GDM1 (cell line): ENCODE measurements around the gene CPNE1.

Experiments used
- DNase-seq: peaks from one replicate; lab custom pipeline; 2025; lab: John Stamatoyannopoulos, UW

The CPNE1 gene

DNA sequence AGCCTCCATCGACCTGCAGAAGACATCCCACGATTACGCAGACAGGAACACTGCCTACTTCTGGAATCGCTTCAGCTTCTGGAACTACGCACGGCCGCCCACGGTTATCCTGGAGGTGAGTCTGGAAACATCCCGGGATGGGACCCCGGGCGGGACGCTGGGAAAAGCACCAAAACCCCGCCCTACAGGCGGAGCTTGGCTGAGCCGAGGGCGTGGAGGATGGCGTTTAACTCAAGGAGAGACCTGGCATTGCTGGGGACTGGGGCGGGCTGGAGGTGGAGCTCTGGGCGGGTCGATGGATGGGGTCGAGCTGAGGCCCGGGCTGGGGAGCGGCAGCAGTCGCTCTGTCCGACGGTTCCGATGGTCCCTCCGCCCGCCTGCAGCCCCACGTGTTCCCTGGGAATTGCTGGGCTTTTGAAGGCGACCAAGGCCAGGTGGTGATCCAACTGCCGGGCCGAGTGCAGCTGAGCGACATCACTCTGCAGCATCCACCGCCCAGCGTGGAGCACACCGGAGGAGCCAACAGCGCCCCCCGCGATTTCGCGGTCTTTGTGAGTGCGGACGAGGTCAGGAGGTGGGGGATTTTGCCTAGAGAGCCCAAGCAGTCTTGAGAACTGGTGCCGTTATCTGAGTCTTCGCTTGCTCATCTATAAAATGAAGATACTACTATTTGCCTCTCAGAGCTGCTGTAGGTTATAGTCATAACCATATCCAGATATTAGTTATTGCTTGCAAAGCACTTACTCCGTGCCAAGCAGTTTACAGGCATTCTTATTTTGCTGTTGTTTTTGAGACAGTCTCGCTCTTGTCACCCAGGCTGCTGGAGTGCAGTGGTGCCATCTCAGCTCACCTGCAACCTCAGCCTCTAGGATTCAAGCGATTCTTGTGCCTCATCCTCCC, 45.3 kb downstream of the CPNE1 start:
- DNase-seq, result peak; percentile 52

DNA sequence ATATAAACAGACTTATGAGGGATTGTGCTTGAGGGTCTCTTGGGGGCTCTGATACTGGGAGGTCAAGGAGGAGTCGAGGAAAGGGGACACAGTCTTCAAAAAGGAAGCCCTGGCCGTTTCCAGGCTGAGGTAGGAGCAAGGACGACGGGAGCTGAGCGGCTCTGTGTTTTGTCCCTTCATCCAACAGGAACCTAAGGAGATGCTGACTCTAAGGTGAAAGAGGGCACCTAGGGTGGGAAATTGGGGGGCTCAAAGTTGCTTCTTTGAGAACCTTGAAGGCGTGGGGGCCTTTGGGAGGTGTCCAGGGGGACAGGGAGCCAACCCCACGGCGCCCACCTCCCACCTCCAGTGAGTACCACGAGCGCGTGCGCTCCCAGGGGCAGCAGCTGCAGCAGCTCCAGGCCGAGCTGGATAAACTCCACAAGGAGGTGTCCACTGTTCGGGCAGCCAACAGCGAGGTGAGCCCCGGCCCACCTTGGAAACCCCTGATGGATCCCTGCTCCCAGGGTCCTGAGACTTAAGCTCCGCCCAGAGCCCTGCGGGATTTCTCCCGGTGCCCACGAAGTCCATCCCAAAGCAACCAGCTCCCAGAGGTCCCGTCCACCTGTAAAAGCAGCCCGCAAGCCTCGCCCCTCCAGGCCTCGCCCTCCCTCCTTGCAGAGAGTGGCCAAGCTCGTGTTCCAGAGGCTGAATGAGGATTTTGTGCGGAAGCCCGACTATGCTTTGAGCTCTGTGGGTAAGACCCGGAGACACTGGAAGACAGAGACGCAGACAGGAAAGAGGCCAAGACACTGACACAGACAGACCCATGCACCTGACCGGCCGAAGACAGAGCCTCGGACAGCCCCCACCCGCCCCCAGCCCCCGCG, 46.2 kb downstream of the CPNE1 start:
- DNase-seq, result no peak

DNA sequence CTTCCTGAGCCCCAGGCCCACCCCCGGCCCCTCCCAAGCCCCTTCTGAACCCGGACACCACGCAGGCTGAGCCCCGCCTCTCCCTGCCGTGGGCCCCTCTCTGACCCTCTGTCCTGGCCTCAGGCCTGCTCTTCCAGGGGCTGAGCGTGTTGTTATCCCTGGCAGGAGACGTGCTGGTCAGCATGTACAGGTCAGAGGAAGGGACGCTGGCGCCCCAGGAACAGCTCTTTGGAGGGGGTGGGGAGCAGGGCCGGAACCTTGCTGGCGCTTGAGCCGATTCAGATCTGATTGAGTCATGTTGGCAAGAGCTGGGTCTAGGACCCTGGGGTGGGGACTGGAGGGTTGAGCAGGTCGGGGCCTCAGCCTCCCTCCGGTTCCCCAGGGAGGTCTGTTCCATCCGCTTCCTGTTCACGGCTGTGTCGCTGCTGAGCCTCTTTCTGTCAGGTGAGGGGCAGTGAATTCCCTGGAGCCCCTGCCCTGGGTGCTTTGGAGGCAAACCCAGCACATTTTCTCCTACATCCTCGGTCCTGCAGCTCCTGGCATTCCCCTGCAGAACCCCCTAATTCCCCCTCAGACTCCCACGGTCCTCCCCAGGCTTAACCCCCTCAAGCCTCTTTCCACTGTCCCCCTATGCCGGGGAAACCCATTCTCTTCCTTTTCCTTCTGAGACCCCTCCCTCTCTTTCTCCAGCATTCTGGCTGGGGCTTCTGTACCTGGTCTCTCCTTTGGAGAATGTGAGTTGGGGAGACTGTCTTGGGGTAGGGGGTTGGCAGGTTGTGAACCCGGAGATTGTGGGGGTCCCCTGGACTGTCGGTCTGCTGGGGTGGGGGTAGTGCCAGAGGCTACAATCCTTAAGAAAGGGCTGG, 47.1 kb downstream of the CPNE1 start:
- DNase-seq, result no peak

DNA sequence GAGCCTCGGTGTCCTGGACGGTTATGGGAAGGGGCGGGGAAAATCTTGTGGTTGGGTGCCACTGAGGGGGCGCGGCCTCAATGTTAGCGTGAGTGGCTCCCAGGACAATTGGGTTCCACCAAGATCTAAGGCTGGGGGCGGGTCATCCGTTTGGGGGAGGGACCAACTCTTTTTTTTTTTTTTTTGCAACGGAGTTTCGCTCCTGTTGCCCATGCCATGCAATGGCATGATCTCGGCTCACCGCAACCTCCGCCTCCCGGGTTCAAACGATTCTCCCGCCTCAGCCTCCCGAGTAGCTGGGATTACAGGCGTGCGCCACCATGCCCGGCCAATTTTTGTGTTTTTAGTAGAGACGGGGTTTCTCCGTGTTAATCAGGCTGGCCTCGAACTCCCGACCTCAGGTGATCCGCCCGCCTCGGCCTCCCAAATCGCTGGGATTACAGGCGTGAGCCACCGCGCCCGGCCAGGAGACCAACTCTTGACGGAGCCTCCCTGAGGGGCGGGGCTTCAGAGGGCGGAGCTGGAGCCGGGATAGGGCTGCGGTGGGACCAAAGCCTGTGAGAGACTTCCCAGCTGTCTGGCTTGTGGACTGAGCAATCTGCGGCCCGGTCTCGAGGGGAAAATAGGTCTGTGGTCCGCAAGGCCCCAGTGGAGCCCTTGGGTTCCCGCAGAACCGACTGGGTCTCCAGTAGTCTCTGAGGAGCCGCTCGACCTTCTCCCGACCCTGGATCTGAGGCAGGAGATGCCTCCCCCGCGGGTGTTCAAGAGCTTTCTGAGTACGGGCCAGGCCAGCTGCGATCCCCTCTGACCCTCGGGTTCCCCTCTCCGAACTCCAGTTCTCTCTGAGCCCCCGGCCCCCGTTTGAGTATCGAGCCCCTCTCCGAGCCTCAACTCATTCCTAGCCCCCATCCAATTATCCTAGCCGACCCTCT, 48.0 kb downstream of the CPNE1 start:
- peak; percentile 31 for DNase-seq

DNA sequence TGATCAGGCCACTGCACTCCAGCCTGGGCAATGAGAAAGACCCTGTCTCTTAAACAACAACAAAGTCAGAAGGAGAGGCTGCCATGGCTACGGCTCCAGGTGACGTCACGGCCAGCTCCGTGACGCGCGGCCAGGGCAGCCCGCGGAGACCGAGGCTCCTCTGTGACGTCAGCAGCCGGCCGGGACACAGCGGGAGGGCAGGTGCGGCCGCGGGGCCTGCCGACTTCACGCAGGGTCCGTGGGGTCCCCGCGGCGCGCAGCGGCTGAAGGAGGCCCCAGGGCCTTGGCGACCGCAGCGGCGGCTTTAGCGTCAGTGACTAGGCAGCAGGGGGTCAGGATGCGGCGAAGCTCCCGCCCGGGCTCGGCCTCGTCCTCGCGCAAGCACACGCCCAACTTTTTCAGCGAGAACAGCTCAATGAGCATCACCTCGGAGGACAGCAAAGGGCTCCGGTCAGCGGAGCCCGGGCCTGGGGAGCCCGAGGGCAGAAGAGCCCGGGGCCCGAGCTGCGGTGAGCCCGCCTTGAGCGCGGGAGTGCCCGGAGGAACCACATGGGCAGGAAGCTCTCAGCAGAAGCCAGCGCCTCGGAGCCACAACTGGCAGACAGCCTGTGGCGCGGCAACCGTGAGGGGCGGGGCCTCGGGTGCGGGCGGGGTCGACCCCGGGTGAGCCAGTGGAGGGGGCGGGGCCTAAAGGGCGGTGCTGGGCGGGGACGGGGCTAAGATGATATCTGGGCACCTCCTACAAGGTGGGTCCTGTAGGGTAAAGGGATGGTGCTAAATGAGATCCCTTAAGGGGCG, 48.8 kb downstream of the CPNE1 start, which contains the start of gene SPAG4:
Gene SPAG4, plus strand, starts transcription at position 163 of the 798 bp plus-strand sequence. Its CDS starts 175 bp downstream, at position 338.
- peak; percentile 99 for DNase-seq

DNA sequence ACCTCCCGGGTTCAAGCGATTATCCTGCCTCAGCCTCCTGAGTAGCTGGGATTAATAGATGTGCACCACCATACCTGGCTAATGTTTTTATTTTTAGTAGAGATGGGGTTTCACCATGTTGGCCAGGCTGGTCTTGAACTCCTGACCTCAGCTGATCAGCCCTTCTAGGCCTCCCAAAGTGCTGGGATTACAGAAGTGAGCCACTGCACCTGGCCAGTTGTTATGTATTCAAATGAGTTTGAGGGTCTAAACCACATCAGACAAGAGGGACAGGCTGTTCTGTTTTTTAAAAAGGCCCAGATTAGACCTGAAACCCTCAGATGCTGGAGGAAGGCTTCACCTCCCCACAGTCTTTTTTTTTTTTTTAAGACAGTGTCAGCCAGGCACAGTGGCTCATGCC, 53.2 kb downstream of the CPNE1 start:
- DNase-seq, result no peak

DNA sequence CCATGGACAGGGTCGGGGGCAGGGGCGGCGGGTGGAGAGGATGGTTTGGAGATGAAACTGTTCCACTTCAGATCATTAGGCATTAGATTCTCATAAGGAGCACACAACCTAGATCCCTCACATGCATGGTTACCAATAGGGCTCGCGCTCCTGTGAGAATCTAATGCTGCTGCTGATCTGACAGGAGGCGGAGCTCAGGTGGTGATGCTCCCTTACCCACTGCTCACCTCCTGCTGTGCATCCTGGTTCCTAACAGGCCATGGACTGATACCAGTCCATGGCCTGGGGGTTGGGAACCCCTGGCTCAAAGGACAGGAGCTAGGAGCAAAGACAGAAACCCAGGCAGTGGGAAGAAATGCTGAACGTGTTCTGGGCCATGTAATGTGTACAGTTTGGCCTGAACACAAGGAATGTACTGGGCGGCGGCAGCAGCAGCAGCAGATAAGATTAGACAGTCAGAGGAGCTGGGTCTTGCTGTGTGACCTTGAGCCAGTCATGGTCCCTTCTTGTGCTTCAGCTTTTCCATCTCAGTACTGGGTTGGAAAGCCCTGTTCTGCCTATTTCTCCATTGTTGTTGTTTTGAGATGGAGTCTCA, 53.8 kb downstream of the CPNE1 start:
- DNase-seq, result no peak

DNA sequence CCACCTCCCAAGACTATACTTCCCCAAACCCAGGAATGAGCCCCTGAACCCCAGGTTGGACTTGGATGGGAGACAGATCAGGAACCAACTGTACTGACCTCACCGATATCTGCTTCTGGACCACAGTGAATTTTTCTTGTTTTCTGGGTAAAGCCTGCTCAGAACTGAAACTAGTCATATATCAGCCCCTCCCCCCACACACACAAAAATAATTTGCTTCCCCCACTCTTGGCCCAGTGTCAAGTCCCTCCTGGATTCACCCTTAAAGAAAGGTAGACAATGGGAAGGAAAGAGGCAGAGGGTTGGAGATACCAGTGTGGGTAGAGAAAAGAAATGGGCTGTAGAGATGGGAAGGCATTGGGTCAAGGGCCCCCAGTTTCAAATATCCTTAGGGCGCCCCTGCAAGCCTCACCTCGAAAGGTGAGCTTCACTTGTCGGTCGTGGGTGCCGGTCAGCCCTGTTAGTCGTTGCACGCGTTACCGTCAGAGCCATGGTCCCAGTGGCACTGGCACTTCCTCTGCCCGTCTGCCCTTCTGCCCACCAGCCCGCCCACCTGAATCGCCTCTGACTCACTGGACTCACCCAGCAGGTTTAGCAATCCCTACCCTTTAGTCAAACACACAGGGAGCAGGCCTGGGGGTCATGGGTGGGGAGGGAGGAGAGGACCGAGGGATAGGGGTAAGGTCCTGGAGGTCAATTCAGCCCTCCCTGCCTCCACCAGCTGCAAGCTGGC, 57.5 kb downstream of the CPNE1 start:
- no peak for DNase-seq

DNA sequence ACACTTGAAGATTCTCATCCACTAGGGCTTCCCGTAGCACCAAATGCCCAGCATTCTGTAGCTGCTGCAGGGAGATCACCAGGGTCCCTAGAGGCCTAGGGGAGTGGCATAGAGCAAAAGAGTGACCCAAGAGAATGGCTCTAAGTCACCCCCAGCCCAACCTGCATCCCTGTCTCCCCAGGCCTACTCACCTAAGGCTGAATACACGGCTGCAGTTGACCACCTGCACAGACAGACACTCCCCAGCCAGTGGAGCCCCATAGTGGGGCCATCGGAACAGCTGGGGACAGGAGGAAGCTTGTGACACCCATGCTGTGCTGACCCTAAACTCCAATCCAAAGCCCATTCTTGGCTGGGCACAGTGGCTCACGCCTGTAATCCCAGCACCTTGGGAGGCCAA, 58.6 kb downstream of the CPNE1 start:
- no peak for DNase-seq

DNA sequence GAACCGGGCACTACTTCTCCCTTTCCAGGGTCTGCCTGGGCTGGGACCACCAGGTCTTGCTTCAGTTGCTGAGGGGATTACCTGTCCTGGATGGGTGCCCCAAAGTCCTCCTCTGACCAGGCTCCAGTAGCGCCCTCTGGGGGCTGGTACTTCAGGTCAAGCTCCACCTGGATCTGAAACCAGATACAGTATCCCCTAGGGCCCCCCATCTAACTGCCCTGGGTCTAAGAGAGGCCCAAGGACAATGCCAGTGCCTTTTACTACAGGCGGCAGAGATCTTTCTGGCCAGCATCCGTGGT, 60.3 kb downstream of the CPNE1 start:
- no peak for DNase-seq

DNA sequence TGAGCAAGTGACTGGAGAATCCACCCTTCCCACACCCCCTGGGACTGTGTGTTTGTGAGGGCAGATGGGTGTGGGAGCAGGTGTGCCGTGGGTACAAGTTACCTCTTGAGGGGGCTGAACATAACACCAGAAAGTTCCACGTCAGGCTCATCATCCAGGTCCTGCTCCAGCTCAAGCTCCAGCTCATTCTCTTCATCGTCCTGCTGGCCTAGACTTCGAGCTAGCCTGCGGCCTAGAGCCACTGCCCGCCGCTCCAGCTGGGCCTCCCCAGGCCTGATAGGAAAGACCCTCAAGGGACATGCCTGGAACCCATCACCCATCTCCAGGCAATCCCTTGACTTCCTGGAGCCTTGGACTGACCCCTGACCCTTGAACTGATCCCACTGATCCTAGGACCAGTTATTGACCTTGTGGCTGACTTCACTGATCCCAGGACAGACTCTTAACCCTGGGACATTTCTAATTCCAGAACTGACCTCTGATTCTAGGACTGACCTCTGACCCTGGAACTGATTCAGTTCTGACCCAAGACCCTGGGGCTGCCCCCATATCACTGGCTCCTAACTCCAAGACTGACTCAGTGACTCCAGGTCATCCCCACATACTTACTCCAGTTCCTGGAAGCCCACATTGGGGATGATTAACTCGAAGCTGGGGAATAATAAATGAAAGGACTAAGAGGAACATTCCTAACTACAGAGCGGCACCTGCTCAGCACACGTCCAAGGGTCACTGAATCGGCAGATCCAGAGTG, 60.8 kb downstream of the CPNE1 start:
- no peak for DNase-seq

DNA sequence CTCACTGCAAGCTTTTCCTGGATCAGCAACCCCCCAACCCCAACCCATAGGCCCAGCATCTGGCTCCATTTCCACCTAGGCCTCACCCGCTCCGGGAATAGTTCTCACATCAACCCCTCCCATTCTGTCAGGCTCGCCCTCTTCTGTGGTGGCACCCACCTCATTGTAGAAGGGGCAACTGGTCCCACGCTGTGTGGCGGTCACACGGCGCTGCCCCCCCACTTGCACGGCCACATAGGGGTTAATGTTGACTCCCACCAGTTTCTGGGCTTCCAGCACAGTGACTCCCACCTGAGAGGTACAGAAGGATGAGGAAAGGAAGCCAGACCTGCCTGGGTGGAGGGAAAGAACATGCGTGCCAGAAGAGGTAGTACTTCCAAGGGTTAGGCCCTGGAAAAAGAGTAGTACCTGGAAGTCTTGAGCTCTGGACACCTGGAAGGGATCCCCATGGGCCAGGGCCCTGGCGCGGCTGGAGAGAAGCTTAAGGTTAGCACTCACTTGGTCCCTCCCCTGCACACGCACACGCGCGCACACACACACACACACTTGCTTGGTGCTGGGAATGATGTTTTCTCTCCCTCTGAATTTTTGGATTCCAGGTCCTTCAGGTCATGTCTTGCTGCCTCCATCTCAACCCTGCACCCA, 61.7 kb downstream of the CPNE1 start:
- DNase-seq, result no peak

DNA sequence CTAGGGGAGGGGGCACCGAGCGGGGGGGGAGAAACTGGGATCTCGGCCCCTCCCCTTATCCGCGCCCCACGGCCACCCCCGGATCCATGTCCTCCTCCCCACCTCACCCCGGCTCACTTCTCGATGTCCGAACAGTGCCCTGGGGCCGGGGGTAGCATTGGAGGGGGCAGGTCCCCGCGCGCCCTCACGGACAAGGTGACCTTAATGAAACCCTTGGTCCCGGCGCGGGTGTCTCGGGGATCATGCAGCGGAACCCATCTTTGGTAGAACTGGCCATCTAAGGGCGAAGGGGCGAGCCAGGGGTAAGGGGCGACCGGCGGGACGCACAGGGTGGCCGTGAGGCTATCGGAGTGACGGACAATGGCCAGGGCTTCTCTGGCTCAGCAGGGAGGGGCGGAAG, 62.7 kb downstream of the CPNE1 start:
- no peak for DNase-seq

DNA sequence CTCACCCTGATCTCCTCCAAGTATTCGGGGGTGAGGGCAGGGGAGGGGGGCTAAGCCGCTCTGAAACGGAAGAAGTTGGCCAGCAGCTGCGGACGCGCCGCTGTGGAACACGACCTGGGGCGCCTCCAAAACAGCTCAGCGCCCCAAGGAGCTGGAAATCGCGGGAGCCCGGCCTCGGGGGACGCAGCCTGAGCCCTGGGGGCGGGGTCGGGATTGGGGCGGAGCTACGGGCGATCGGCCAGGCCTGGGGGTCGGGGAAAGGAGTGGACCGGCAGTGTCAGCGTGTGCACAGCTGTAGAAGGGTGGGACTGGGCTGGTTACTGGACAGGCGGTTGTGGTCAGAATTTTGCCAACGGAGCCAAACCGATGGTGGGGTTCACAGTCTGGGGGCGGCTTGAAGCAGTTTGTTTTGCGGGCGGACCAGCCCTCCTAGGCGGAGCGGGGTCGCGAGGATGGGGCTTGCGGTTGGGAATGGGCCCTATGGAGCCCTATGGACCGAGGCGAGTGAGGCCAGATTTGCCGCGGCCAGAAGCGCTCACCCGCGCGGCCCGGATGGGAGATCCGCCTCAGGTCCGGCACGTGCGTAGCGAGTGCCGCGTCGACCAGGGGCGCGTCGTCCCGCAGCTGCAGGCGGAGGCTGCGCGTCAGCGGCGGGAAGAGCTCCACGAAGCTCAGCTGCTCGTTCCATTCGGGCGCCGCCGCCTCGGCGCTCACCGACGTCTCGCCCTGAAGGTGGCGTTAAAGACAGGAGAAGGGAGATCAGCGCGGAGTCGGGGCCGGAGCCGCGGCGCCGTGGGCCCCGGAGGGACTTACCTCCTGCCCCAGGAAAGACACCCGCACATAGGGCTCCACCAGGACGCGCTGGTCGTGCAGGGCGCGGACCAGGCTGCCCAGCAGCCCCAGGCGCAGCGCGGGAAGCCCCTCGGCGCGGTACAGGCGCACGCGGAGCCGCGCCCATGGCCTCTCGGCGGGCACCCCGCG, 63.4 kb downstream of the CPNE1 start:
- DNase-seq, result peak; percentile 45

DNA sequence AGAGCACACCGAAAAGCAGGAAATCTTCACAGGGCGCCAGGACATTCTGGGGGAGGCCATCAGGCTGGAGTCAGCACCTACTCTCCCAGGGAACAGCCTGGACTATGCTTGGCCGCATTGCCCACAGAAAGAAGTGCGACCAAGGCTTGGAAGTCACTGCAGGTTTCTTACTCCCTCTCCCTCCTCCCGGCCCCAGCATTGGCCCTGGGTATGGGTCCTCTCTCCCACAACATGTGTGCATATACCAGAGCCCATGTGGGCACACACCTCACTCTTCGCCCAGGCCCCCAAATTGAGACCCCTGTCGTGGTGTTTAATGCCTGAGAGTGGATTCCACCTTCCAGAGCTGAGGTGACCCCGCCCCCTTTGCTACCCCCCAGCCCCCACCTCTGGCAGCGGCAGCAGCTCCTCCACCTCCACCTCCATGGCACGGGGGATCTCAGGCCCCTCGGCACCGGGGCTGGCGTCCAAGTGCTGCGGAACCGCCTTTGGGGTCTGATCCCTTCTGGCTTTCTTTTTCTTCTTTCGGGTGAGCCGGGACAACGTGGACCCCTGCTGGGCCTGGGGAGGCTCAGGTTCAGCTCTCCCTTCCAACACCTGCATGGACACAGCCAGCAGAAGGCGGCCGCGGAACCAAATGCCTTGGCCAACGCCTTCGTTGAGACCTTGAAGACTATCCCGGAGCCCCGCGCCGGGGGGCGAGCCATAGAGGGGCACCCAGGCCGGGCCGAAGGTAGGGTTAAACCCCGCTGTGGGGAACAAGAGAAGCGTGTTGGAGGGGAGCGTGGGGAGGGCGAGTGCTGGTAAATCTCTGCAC, 64.3 kb downstream of the CPNE1 start:
- no peak for DNase-seq

DNA sequence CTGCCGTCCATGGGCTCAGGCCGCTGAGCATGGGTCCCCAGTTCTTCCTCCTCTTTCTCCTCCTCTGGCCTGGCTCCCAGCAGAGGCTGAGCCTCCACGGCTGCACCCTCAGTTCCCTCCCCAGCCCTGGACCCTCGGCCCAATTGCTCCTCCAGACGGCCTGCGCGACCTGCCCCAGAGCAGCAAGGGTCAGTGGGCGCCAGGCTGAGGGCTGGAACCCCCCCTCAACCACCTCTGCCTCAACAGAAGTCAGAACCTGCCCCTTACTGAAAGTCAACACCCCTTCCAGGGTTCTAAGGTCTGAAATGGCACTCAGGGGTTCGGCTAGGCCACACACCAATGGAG, 65.0 kb downstream of the CPNE1 start:
- no peak for DNase-seq
